GM23338 (cell line): ENCODE results near the gene MYO5A. TPM values are rescaled to one million over a fixed set of nuclear protein-coding genes. Genes with fewer than 3 reads are reported as not detected.

Experiments
- ATAC-seq: fragments of 200-7000 bp; cut with Tn5 transposase; 3 replicates; pipeline ENCODE4 v1.9.1; 2020
- DNase-seq: peaks from one replicate; pipeline ENCODE4 v3.0.0-alpha.2; 2015; ENCODE audit warnings: low spot score
- H2AFZ ChIP-seq: fragments of 200-600 bp; sonication (generic); 2 replicates; pipeline ENCODE4 v1.8.0; 2016; ENCODE audit warnings: antibody characterized with exemption, mild to moderate bottlenecking, moderate library complexity
- H3F3A ChIP-seq: fragments of 200-600 bp; sonication (generic); replicated peaks from 2 replicates; pipeline ENCODE4 v1.8.0; 2017; ENCODE audit warnings: antibody characterized with exemption, mixed run types, low read depth
- H3K27ac ChIP-seq: fragments of 200-600 bp; sonication (generic); 2 replicates; pipeline ENCODE4 v1.6.1; 2016; ENCODE audit warnings: low read depth
- H3K27me3 ChIP-seq: fragments of 200-600 bp; sonication (generic); 2 replicates; pipeline ENCODE4 v1.8.0; 2016; ENCODE audit warnings: mild to moderate bottlenecking, mixed run types, moderate library complexity; ENCODE audit not compliant: insufficient read depth
- H3K36me3 ChIP-seq: fragments of 200-600 bp; sonication (generic); 2 replicates; pipeline ENCODE4 v1.8.0; 2016; ENCODE audit warnings: mild to moderate bottlenecking; ENCODE audit not compliant: insufficient read depth
- H3K4me1 ChIP-seq: fragments of 200-600 bp; sonication (generic); 2 replicates; pipeline ENCODE4 v1.8.0; 2016; ENCODE audit warnings: mild to moderate bottlenecking, moderate library complexity; ENCODE audit not compliant: insufficient read depth
- H3K4me2 ChIP-seq: fragments of 200-600 bp; sonication (generic); 2 replicates; pipeline ENCODE4 v1.7.1; 2017; ENCODE audit warnings: mixed run types
- H3K4me3 ChIP-seq: fragments of 200-600 bp; sonication (generic); 2 replicates; pipeline ENCODE4 v1.6.1; 2016; ENCODE audit warnings: mixed run types
- H3K79me2 ChIP-seq: fragments of 200-600 bp; sonication (generic); replicated peaks from 2 replicates; pipeline ENCODE4 v1.8.0; 2017; ENCODE audit warnings: mild to moderate bottlenecking; ENCODE audit not compliant: insufficient read depth
- H3K9me2 ChIP-seq: fragments of 200-600 bp; sonication (generic); 2 replicates; pipeline ENCODE4 v1.8.0; 2017; ENCODE audit not compliant: insufficient read depth
- H4K20me1 ChIP-seq: fragments of 200-600 bp; sonication (generic); replicated peaks from 2 replicates; pipeline ENCODE4 v1.8.0; 2017; ENCODE audit warnings: mild to moderate bottlenecking; ENCODE audit not compliant: insufficient read depth
- H3K27ac Mint-ChIP-seq: 2 replicates; pipeline ENCODE4 v1.8.0; 2020; ENCODE audit warnings: inconsistent platforms, mild to moderate bottlenecking, moderate library complexity, mixed read lengths
- H3K27me3 Mint-ChIP-seq: 3 replicates; pipeline ENCODE4 v1.8.0; 2022; ENCODE audit warnings: low read depth, mild to moderate bottlenecking, moderate library complexity, mixed read lengths, inconsistent platforms; ENCODE audit not compliant: insufficient read depth, poor library complexity
- H3K36me3 Mint-ChIP-seq: 3 replicates; pipeline ENCODE4 v1.8.0; 2021; ENCODE audit warnings: low read depth, mild to moderate bottlenecking, inconsistent platforms, moderate library complexity, mixed read lengths
- H3K4me1 Mint-ChIP-seq: 3 replicates; pipeline ENCODE4 v1.8.0; 2020; ENCODE audit warnings: mild to moderate bottlenecking, inconsistent platforms, mixed read lengths
- H3K4me3 Mint-ChIP-seq: 3 replicates; pipeline ENCODE4 v1.8.0; 2021; ENCODE audit warnings: moderate library complexity, mild to moderate bottlenecking, inconsistent platforms, mixed read lengths
- H3K9me3 Mint-ChIP-seq: 3 replicates; pipeline ENCODE4 v1.8.0; 2020; ENCODE audit warnings: moderate library complexity, mild to moderate bottlenecking, inconsistent platforms, mixed read lengths
- CREB1 ChIP-seq: fragments of 250-450 bp; sonication (Bioruptor Pico); IDR thresholded peaks from 2 replicates; pipeline ENCODE4 v1.5.0; 2020; ENCODE audit warnings: low read depth, mild to moderate bottlenecking, moderate library complexity
- CTCF ChIP-seq, 2 experiments: fragments of 200-600 bp in 1 of 2; sonication (generic) in 1 of 2; conservative IDR thresholded peaks; 2 replicates each; pipeline versions ENCODE4 v1.5.1 to v1.6.1; 2016 to 2017; ENCODE audit warnings: antibody characterized with exemption in 2 of 2, low read depth in 2 of 2, mild to moderate bottlenecking in 2 of 2, moderate library complexity in 1 of 2
- EZH2 ChIP-seq: fragments of 200-600 bp; sonication (generic); IDR thresholded peaks from one replicate; pipeline ENCODE4 v1.8.0; 2017; ENCODE audit warnings: antibody characterized with exemption, mild to moderate bottlenecking, low read depth; ENCODE audit not compliant: unreplicated experiment
- EZH2phosphoT487 ChIP-seq: fragments of 200-600 bp; sonication (generic); IDR thresholded peaks from one replicate; pipeline ENCODE4 v1.8.1; 2018; ENCODE audit warnings: antibody characterized with exemption; ENCODE audit not compliant: unreplicated experiment
- JUNB ChIP-seq: IDR thresholded peaks from one replicate; pipeline ENCODE4 v1.6.1; 2016; ENCODE audit warnings: antibody characterized with exemption; ENCODE audit not compliant: unreplicated experiment
- NANOG ChIP-seq: IDR thresholded peaks from 2 replicates; pipeline ENCODE4 v1.6.1; 2016; ENCODE audit warnings: antibody characterized with exemption, borderline replicate concordance
- POLR2AphosphoS5 ChIP-seq: IDR thresholded peaks from 2 replicates; pipeline ENCODE4 v1.6.1; 2016; ENCODE audit warnings: antibody characterized with exemption, low read depth
- STAT1 ChIP-seq: IDR thresholded peaks from one replicate; pipeline ENCODE4 v1.6.1; 2016; ENCODE audit warnings: antibody characterized with exemption; ENCODE audit not compliant: unreplicated experiment
- ZNF114 ChIP-seq: fragments of 250-450 bp; sonication (Bioruptor Pico); IDR thresholded peaks from 2 replicates; pipeline ENCODE4 v1.5.0; 2020; ENCODE audit warnings: mild to moderate bottlenecking, moderate library complexity
- ZNF331 ChIP-seq: fragments of 250-450 bp; sonication (Bioruptor Pico); IDR thresholded peaks from 2 replicates; pipeline ENCODE4 v1.5.0; 2020; ENCODE audit warnings: low read depth, mild to moderate bottlenecking, moderate library complexity
- ZNF462 ChIP-seq: fragments of 250-450 bp; sonication (Bioruptor Pico); IDR thresholded peaks from 2 replicates; pipeline ENCODE4 v1.5.0; 2020; ENCODE audit warnings: mild to moderate bottlenecking, moderate library complexity
- polyA plus RNA-seq: library from polyadenylated mRNA; unstranded; fragments of >200 nt; fragmentation: Nextera tagmentation; extraction: Ambion mirVana; gene quantifications from 2 replicates; pipeline ENCODE4 v1.2.1, GENCODE V29; 2016
- total RNA-seq: library from RNA; depleted of rRNA; stranded (reverse); fragments of >200 nt; shearing (Covaris generic); gene quantifications from 2 replicates; pipeline ENCODE4 v1.2.3, GENCODE V29; 2014
- TF ChIP-seq, protein P1 (sequence below): IDR thresholded peaks from one replicate; pipeline ENCODE4 v1.6.1; 2018; ENCODE audit warnings: antibody characterized with exemption; ENCODE audit not compliant: unreplicated experiment
- TF ChIP-seq, protein P2 (sequence below): IDR thresholded peaks from 2 replicates; pipeline ENCODE4 v1.6.1; 2016; ENCODE audit warnings: antibody characterized with exemption

Gene MYO5A
- total and polyA plus RNA-seq, 2 experiments from 2014 or later, result 5.7 to 31.8 TPM

DNA sequence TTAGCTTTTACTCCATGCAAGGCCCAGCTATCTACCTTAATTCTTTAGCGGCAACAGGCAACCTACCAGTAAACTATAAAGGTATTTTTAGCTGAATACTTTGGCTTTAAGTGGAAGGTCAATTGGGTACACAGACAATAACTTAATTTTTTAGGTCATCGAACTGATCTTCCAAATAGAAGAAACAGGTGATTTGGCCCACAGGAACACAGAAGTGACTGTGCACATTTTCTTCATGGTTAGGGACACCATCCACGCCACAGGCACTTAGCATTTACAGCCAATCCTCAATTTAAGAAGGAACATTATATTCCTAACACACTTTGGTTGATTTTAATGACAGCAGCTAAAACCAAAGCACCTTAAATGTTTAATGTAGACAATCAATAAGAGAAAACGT, 38.2 kb upstream of the MYO5A start:
- peaks cover 26% of the 10 kb centered on the region; the same call in 2 of the 3 replicates for H3K4me1 Mint-ChIP-seq
- no peaks in the 10 kb centered on the region for H3F3A ChIP-seq
- no peak overlapping the region for H2AFZ ChIP-seq
- no peak for ATAC-seq
- TF ChIP-seq EZH2phosphoT487 (no peak), ZNF462 (CRISPR knock-in tag) (no peak), CREB1 (CRISPR knock-in tag) (no peak), ZNF114 (CRISPR knock-in tag) (no peak), POLR2AphosphoS5 (no peak), EZH2 (no peak), NANOG (no peak), ZNF331 (no peak), STAT1 (no peak), JUNB (no peak), CTCF (conservative IDR thresholded peaks at IDR 0.05; ENCODE audit: low read depth in 2 of 2) (no peak)
- TF ChIP-seq, protein P1, sequence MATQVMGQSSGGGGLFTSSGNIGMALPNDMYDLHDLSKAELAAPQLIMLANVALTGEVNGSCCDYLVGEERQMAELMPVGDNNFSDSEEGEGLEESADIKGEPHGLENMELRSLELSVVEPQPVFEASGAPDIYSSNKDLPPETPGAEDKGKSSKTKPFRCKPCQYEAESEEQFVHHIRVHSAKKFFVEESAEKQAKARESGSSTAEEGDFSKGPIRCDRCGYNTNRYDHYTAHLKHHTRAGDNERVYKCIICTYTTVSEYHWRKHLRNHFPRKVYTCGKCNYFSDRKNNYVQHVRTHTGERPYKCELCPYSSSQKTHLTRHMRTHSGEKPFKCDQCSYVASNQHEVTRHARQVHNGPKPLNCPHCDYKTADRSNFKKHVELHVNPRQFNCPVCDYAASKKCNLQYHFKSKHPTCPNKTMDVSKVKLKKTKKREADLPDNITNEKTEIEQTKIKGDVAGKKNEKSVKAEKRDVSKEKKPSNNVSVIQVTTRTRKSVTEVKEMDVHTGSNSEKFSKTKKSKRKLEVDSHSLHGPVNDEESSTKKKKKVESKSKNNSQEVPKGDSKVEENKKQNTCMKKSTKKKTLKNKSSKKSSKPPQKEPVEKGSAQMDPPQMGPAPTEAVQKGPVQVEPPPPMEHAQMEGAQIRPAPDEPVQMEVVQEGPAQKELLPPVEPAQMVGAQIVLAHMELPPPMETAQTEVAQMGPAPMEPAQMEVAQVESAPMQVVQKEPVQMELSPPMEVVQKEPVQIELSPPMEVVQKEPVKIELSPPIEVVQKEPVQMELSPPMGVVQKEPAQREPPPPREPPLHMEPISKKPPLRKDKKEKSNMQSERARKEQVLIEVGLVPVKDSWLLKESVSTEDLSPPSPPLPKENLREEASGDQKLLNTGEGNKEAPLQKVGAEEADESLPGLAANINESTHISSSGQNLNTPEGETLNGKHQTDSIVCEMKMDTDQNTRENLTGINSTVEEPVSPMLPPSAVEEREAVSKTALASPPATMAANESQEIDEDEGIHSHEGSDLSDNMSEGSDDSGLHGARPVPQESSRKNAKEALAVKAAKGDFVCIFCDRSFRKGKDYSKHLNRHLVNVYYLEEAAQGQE, result no peak
- TF ChIP-seq, protein P2, sequence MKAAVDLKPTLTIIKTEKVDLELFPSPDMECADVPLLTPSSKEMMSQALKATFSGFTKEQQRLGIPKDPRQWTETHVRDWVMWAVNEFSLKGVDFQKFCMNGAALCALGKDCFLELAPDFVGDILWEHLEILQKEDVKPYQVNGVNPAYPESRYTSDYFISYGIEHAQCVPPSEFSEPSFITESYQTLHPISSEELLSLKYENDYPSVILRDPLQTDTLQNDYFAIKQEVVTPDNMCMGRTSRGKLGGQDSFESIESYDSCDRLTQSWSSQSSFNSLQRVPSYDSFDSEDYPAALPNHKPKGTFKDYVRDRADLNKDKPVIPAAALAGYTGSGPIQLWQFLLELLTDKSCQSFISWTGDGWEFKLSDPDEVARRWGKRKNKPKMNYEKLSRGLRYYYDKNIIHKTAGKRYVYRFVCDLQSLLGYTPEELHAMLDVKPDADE, result no peak
- DNase-seq, result no peak
- peak overlapping the region; percentile 95 for H3K4me3 ChIP-seq
- H3K4me2 ChIP-seq, result peak overlapping the region; percentile 90
- H3K79me2 ChIP-seq, result peaks cover 67% of the 10 kb centered on the region
- peaks cover 3% of the 10 kb centered on the region; the same call in 2 of the 3 replicates for H3K36me3 Mint-ChIP-seq
- no peaks in the 10 kb centered on the region for H3K9me2 ChIP-seq
- H4K20me1 ChIP-seq, result peaks cover 46% of the 10 kb centered on the region
- peaks cover 7% of the 10 kb centered on the region for H3K27me3 Mint-ChIP-seq
- H3K4me3 Mint-ChIP-seq, result peak overlapping the region; percentile 93
- peak overlapping the region; percentile 2; the same call in 1 of the 2 replicates for H3K27ac ChIP-seq
- no peaks in the 10 kb centered on the region for H3K36me3 ChIP-seq
- H3K27me3 ChIP-seq, result no peaks in the 10 kb centered on the region
- H3K4me1 ChIP-seq, result peaks cover 18% of the 10 kb centered on the region; the same call in 1 of the 2 replicates
- no peak overlapping the region for H3K27ac Mint-ChIP-seq
- no peaks in the 10 kb centered on the region; the same call in 2 of the 3 replicates for H3K9me3 Mint-ChIP-seq
